ENCODE results near the gene PTPN13.
A peak's percentile ranks its signal among the peaks of the same experiment; 100 is the strongest.

PTPN13 gene

DNA sequence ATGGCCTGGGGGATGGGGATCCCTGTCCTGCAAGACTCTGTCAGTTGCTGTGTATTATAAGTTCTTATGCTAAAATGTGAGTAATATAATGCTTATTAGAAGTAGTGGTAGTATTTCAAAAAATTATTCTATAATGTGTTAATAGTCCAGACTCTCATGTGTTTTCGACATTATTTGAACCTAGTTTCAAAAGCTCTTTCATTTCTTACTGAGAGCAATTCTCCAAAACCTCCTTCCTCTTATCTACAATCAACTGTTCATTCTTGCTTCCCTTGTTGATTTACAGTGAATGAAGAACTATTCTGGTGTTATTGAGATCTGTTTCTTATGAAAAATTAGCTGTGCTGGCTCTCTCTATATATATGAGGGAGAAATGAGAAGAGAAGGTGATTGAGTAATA, 32.9 kb upstream of the PTPN13 start:
- no peak overlapping the region for H3K4me3 ChIP-seq (ENCODE audit: low read depth, low read length)
- no peaks in the 10 kb centered on the region for H3K36me3 ChIP-seq (ENCODE audit: control insufficient read depth, insufficient read depth, low read length)
- no peaks in the 10 kb centered on the region for H3K27me3 ChIP-seq (ENCODE audit: control insufficient read depth, insufficient read depth, low read length)
- H3K9ac ChIP-seq (ENCODE audit: low read depth, low read length), result no peak overlapping the region
- H3K4me1 ChIP-seq (ENCODE audit: control insufficient read depth, insufficient read depth, low read length), result no peaks in the 10 kb centered on the region
- no peaks in the 10 kb centered on the region for H3K9me3 ChIP-seq (ENCODE audit: control insufficient read depth, insufficient read depth, low read length)

DNA sequence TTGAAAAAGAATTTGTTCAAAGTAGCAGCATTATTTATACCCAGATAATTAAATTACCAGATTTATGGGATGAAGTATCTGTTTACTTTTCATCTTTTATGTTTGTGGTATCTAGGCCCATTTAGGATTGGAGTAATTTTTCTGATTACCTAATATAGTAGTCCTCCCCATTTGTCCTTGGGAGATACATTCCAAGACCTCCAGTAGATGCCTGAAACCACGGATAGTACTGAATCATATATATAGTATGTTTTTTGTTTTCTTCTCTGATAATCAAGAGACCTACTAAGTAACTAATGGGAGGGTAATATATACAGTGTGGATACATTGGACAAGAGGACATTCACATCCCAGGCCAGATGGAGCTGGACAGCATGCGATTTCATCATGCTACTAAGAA, 30.7 kb upstream of the PTPN13 start:
- no peaks in the 10 kb centered on the region for H3K9me3 ChIP-seq (ENCODE audit: control insufficient read depth, insufficient read depth, low read length)
- no peak overlapping the region for H3K9ac ChIP-seq (ENCODE audit: low read depth, low read length)
- H3K4me1 ChIP-seq (ENCODE audit: control insufficient read depth, insufficient read depth, low read length), result no peaks in the 10 kb centered on the region
- no peak overlapping the region for H3K4me3 ChIP-seq (ENCODE audit: low read depth, low read length)
- H3K36me3 ChIP-seq (ENCODE audit: control insufficient read depth, insufficient read depth, low read length), result no peaks in the 10 kb centered on the region
- no peaks in the 10 kb centered on the region for H3K27me3 ChIP-seq (ENCODE audit: control insufficient read depth, insufficient read depth, low read length)

DNA sequence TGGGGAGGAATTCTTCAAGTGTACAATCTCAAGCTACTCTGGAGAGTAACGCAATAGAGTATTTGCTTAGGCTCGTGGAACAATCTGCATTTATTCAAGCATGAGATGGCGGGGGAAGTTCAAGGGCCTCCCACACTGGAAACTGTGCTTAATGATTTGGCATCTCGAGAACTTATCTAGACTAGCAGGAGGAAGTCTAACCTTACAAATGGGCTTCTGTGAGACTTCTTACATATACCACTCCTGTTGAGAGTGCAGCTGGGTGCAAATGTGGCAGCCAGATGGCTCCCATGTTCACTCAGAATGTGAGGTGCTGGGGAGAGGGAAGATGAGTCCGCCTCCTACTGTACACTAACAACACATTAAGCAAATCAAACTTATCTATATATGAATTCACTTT, 29.3 kb upstream of the PTPN13 start:
- H3K9ac ChIP-seq (ENCODE audit: low read depth, low read length), result no peak overlapping the region
- no peak overlapping the region for H3K4me3 ChIP-seq (ENCODE audit: low read depth, low read length)
- H3K4me1 ChIP-seq (ENCODE audit: control insufficient read depth, insufficient read depth, low read length), result no peaks in the 10 kb centered on the region

DNA sequence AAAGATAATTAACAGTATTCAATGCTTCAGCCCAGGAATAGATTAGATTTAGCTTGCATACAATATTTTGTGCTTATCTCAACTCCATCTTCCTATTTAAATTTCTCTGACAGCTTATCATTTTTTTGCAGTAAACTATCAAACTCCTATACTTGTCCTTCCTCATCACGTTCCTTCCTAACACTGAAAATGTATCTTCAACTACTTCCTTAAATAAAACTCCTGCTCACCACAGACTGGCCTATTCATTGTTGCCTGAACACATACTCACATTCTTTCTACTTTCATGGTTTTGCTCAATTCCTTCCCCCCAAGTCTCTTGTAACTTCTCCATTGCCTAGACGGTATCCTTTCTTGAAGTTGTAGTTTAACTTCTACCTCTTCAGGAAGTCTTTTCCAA, 28.5 kb upstream of the PTPN13 start:
- Histone ChIP-seq H3K36me3 (ENCODE audit: control insufficient read depth, insufficient read depth, low read length) (no peaks in the 10 kb centered on the region), H3K27me3 (ENCODE audit: control insufficient read depth, insufficient read depth, low read length) (no peaks in the 10 kb centered on the region), H3K4me3 (ENCODE audit: low read depth, low read length) (no peak overlapping the region), H3K9ac (ENCODE audit: low read depth, low read length) (no peak overlapping the region), H3K4me1 (ENCODE audit: control insufficient read depth, insufficient read depth, low read length) (peaks cover under 1% of the 10 kb centered on the region), H3K9me3 (ENCODE audit: control insufficient read depth, insufficient read depth, low read length) (no peaks in the 10 kb centered on the region)

More for the DNA sequence above, 29.3 kb upstream of the PTPN13 start:
- Histone ChIP-seq H3K9me3 (ENCODE audit: control insufficient read depth, insufficient read depth, low read length) (no peaks in the 10 kb centered on the region), H3K36me3 (ENCODE audit: control insufficient read depth, insufficient read depth, low read length) (no peaks in the 10 kb centered on the region), H3K27me3 (ENCODE audit: control insufficient read depth, insufficient read depth, low read length) (no peaks in the 10 kb centered on the region)

DNA sequence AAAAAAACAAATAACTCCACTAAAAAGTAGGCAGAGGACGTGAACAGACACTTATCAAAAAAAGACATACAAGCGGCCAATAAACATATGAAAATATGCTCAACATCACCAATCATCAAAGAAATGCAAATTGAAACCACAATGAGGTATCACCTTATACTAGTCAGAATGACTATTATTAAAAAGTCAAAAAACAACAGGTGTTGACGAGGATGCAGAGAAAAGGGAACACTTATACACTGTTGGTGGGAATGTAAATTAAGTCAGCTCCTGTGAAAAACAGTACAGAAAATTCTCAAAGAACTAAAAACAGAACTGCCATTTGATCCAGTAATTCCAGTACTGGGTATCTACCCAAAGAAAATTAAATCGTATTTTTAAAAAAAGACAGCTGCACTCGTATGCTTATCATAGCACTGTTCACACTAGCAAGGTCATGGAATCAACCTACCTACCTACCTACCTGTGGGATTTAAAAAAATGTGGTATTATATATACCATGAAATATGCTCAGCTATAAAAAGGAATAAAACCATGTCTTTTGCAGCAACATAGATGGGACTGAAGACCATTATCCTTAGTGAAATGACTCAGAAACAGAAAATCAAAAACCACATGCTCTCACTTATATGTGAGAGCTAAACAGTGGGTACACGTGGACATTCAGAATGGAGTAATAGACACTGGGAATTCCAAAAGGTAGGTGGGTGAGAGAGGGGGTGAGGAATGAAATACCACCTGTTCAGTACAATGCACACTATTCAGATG, 24.8 kb upstream of the PTPN13 start:
- Histone ChIP-seq H3K27me3 (ENCODE audit: control insufficient read depth, insufficient read depth, low read length) (no peaks in the 10 kb centered on the region), H3K4me3 (ENCODE audit: low read depth, low read length) (no peak overlapping the region), H3K9me3 (ENCODE audit: control insufficient read depth, insufficient read depth, low read length) (no peaks in the 10 kb centered on the region), H3K9ac (ENCODE audit: low read depth, low read length) (no peak overlapping the region), H3K4me1 (ENCODE audit: control insufficient read depth, insufficient read depth, low read length) (peaks cover 9% of the 10 kb centered on the region), H3K36me3 (ENCODE audit: control insufficient read depth, insufficient read depth, low read length) (no peaks in the 10 kb centered on the region)

DNA sequence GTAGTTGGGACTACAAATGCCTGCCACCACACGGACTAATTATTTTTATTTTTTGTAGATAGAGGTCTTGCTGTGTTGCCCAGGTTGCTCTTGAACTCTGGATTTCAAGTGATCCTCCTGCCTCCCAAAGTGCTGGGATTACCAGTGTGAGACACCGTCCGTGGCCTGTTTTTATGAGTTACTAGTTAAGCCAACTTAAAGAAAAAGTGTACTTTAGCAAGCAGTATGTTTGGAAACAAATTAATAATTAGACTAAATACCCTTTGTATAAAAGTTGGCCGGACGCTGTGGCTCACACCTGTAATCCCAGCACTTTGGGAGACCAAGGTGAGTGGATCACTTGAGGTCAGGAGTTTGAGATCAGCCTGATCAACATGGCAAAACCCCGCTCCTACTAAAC, 14.2 kb upstream of the PTPN13 start:
- no peak overlapping the region for H3K9ac ChIP-seq (ENCODE audit: low read depth, low read length)
- no peaks in the 10 kb centered on the region for H3K36me3 ChIP-seq (ENCODE audit: control insufficient read depth, insufficient read depth, low read length)
- no peaks in the 10 kb centered on the region for H3K27me3 ChIP-seq (ENCODE audit: control insufficient read depth, insufficient read depth, low read length)
- H3K4me3 ChIP-seq (ENCODE audit: low read depth, low read length), result no peak overlapping the region
- H3K9me3 ChIP-seq (ENCODE audit: control insufficient read depth, insufficient read depth, low read length), result no peaks in the 10 kb centered on the region
- H3K4me1 ChIP-seq (ENCODE audit: control insufficient read depth, insufficient read depth, low read length), result no peaks in the 10 kb centered on the region

DNA sequence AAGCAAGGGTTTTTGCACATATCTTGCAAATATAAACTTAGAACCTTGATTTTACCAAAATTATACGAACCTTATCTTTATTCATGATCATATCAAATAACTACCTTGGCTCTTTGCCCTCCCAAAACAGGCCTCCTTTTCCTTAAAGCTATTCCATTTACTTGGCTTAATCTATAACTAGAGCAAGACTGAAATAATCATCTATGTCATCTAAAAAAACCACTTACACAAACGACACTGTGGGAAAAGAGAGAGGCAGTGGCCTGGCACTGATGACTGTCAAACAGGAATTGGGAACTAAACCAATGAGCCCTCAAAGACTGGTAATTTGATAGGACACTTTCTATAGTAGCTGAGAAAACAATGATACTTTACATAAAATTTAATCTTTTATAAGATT, 11.7 kb upstream of the PTPN13 start:
- peaks cover 10% of the 10 kb centered on the region for H3K4me1 ChIP-seq (ENCODE audit: control insufficient read depth, insufficient read depth, low read length)
- no peaks in the 10 kb centered on the region for H3K9me3 ChIP-seq (ENCODE audit: control insufficient read depth, insufficient read depth, low read length)
- H3K36me3 ChIP-seq (ENCODE audit: control insufficient read depth, insufficient read depth, low read length), result no peaks in the 10 kb centered on the region
- H3K4me3 ChIP-seq (ENCODE audit: low read depth, low read length), result no peak overlapping the region
- H3K27me3 ChIP-seq (ENCODE audit: control insufficient read depth, insufficient read depth, low read length), result no peaks in the 10 kb centered on the region
- H3K9ac ChIP-seq (ENCODE audit: low read depth, low read length), result no peak overlapping the region

DNA sequence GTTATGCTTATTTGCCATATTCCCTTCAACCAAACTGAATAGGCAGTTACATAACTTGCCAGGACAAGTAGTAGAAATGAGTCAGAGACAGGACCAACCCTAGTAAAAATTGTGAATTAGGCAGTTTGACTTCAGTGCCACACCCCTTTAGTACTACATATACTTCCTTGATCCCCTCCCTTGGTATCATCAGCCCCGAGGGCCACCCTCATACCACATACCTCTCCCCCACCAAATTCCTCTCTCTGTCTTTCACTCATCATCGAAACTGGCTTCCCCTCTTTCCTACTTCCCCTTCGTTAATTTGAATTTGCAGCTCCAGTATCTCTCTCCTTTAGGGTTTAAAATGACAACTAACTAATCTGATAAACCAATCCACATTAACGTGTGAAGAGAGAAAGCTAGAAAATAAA, 7.9 kb upstream of the PTPN13 start:
- Histone ChIP-seq H3K27me3 (ENCODE audit: control insufficient read depth, insufficient read depth, low read length) (no peaks in the 10 kb centered on the region), H3K9me3 (ENCODE audit: control insufficient read depth, insufficient read depth, low read length) (no peaks in the 10 kb centered on the region), H3K4me3 (ENCODE audit: low read depth, low read length) (no peak overlapping the region), H3K9ac (ENCODE audit: low read depth, low read length) (no peak overlapping the region), H3K4me1 (ENCODE audit: control insufficient read depth, insufficient read depth, low read length) (peaks cover 13% of the 10 kb centered on the region), H3K36me3 (ENCODE audit: control insufficient read depth, insufficient read depth, low read length) (no peaks in the 10 kb centered on the region)

DNA sequence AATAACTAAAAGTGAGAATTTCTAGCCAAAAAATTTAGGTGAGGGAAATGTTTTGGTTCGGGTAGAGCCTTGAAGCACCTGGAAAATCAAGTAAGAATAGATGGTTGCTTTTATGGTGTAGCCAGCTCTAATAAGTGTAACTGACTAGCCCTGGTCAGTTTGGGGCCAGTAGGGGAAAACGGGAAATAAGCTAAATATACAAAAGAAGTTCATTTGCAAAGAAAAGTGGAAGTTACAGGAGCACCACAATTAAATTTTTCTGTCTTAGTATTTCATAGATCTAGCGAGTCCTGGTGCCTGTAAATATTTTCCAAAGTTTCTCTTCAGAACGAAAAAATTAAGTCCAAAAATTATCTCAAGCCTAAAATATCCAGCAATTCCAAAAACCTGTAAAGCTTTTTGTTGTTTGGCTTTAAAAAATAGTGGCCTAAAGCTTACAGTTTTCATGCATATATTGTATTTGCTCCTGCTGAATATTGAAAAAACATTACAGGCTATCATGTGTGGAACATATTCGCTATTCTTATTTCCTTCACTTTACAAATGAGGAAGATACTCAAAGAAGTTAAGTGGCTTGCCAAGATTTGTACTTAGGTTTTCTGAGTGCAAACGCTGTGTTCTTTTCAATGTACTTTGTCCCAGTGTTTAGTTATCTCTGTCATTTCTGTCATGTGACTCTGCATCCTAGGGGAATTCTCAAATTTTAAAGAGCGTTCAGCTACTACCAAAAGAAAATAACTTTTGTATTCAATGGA, 7.3 kb upstream of the PTPN13 start:
- Histone ChIP-seq H3K36me3 (ENCODE audit: control insufficient read depth, insufficient read depth, low read length) (no peaks in the 10 kb centered on the region), H3K4me3 (ENCODE audit: low read depth, low read length) (no peak overlapping the region), H3K9ac (ENCODE audit: low read depth, low read length) (no peak overlapping the region), H3K9me3 (ENCODE audit: control insufficient read depth, insufficient read depth, low read length) (no peaks in the 10 kb centered on the region), H3K27me3 (ENCODE audit: control insufficient read depth, insufficient read depth, low read length) (no peaks in the 10 kb centered on the region), H3K4me1 (ENCODE audit: control insufficient read depth, insufficient read depth, low read length) (peaks cover 13% of the 10 kb centered on the region)

DNA sequence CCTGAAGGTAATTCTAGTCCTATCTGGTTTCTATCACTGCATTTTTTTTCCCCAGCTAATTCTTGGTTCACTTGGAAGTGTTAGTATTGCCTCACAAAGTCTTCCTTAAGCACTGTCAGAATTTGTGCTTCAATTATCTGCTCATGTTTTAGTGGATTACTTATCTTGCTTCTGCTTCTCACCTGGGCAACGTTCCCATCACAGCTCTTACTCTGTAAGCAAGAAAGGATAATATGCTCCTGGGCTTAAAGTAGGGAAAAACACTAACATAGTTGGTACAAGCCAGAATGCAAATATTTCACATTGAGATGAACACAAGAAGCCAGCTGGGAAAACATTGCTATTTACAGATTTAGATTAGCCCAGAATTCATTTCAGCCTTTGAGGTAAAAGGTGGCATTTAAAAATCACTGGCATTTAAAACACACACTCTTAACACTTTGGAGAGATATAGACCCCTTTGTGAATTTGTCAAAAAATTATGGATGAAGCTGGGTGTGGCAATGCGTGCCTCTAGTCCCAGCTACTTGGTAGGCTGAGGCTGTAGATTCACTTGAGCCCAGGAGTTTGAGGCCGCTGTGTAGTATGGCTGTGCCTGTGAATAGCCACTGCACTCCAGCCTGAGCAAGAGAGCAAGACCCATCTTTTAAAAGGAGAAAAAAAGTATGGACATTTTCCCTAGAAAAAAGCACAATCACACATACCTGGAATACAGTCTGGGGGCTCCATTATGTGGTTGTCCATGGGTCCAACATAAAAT, 6.6 kb upstream of the PTPN13 start:
- H3K36me3 ChIP-seq (ENCODE audit: control insufficient read depth, insufficient read depth, low read length), result no peaks in the 10 kb centered on the region
- no peaks in the 10 kb centered on the region for H3K9me3 ChIP-seq (ENCODE audit: control insufficient read depth, insufficient read depth, low read length)
- H3K4me1 ChIP-seq (ENCODE audit: control insufficient read depth, insufficient read depth, low read length), result peaks cover 17% of the 10 kb centered on the region
- H3K4me3 ChIP-seq (ENCODE audit: low read depth, low read length), result no peak overlapping the region
- H3K9ac ChIP-seq (ENCODE audit: low read depth, low read length), result no peak overlapping the region
- no peaks in the 10 kb centered on the region for H3K27me3 ChIP-seq (ENCODE audit: control insufficient read depth, insufficient read depth, low read length)

DNA sequence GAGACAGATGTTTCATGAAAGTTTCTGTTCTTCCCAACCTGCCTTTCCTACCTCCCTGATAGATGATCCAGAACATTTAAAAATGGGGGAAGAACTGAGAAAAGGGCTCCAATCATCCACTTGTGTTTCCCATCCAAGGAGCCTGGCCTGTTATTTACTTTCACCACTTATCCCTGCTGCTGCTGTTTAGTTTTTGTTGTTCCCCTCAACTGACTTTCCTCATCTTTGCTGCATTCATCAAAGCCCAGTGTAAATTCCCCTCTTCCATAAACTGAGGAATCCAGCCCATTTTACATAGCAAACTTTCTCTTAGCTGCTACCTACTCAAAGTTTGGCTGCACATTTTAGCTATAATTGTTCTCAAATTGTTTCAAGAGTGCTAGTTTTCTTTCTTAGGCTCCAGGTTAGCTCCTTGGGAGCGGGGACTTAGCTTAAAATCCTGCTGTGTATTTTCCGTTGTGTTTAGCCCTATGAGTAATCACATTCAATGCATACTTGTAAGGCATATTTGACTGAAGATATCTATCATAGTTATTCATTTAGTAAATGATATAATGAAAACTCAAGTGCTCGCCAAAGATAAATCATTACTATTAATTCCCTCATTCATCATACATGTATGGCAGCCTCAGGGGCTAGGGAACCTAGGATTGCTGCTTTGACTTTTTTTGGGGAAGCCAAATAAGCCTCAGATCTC, 1.4 kb upstream of the PTPN13 start:
- H3K9ac ChIP-seq (ENCODE audit: low read depth, low read length), result no peak overlapping the region
- peaks cover 12% of the 10 kb centered on the region for H3K4me1 ChIP-seq (ENCODE audit: control insufficient read depth, insufficient read depth, low read length)
- no peaks in the 10 kb centered on the region for H3K27me3 ChIP-seq (ENCODE audit: control insufficient read depth, insufficient read depth, low read length)
- H3K9me3 ChIP-seq (ENCODE audit: control insufficient read depth, insufficient read depth, low read length), result no peaks in the 10 kb centered on the region
- H3K4me3 ChIP-seq (ENCODE audit: low read depth, low read length), result peak overlapping the region; percentile 97
- no peaks in the 10 kb centered on the region for H3K36me3 ChIP-seq (ENCODE audit: control insufficient read depth, insufficient read depth, low read length)

All from iPS-15b (cell line).